ENCODE data around the gene LGI4.

LGI4 gene

DNA sequence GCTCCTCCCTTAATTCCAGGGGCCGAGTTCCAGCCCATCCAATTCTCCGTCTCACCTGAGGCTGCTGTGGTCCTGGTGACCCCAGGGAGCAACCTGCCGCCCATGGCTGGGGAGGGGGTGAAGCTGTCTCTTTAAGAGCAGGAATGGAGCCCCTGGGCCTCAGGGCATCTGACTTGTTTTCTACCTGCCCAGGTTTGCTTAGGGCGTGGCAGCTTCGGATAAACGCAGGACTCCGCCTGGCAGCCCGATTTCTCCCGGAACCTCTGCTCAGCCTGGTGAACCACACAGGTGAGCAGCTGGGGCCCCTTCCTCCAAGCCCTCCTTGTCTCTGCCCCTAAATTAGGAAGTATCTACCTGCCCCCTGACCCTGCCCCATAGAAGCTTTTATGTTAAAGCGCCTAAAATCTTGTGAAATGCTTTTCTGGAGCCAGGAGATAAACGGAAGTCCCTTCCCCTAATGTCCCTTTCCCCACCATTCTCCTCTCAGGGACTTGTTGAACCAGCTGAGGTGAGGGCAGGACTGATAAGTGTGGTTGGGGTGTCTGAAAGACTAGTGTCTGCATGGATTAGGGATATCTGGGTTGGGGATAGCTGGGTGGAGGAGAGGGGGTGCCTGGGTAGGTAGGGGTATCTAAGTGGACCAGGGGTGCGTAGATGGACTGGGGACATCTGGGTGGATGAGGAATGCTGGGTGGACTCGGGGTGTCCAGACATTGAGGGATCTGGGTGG is 18.6 kb downstream of the LGI4 start:
- H3K9me3 Mint-ChIP-seq, result no peaks in the 10 kb centered on the region
- no peak overlapping the region for H3K4me3 Mint-ChIP-seq
- H3K27ac Mint-ChIP-seq, result no peak overlapping the region
- H3K27me3 Mint-ChIP-seq (ENCODE audit: low read depth), result peaks cover 2% of the 10 kb centered on the region
- no peaks in the 10 kb centered on the region for H3K36me3 Mint-ChIP-seq (ENCODE audit: low read depth)
- DNase-seq (ENCODE audit: low spot score), result no peak
- H3K4me1 Mint-ChIP-seq (ENCODE audit: low read depth), result peaks cover 4% of the 10 kb centered on the region

DNA sequence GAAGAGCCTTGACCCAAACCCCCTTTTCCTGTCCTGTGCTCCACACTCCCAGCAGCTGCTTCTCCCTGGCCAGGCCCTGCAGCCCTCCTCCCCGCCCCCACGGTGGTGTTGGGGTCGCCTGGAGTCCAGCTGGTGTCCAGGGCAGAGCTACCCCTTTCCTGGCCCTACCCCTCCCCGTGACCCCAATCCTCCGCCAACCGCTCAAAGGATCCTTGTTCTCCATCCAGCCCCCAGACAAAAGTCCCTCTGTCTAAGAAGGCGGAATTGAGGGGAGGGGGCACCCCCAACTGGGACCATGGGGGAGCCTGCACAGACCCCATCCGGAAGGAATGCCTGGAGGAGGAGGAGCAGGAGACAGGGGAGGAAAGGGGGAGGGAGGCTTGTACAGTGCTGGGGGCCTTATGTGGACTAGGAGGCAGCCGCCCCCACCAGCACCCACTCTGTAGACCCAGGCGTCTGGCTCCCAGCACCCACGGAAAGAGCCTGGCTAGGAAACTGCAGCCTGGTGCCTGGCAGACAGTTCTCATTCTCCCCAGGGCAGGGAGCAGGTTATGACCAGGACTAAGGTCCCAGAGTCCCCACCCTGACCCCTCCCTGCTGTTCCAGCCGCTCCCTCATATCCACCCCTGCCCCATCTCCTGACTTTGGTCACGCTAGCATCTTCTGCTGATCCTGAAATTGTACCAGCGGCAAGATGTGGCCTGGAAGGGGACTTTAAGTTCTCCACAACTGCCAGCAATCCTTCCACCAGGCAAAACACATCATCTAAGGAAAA is 19.5 kb downstream of the LGI4 start, which contains the start of gene FXYD3:
TSS of gene FXYD3 (plus strand) at position 647 of the 775 bp plus-strand sequence. CDS start 3,554 bp downstream, outside the sequence.
- no peak for DNase-seq (ENCODE audit: low spot score)
- no peak within 1 kb of the TSS for H3K4me3 Mint-ChIP-seq
- H3K27me3 Mint-ChIP-seq (ENCODE audit: low read depth), result peaks cover 2% of the 10 kb centered on the region
- H3K4me1 Mint-ChIP-seq (ENCODE audit: low read depth), result peaks cover 4% of the 10 kb centered on the region
- H3K27ac Mint-ChIP-seq, result no peak within 1 kb of the TSS
- H3K9me3 Mint-ChIP-seq, result no peaks in the 10 kb centered on the region
- no peaks in the 10 kb centered on the region for H3K36me3 Mint-ChIP-seq (ENCODE audit: low read depth)

DNA sequence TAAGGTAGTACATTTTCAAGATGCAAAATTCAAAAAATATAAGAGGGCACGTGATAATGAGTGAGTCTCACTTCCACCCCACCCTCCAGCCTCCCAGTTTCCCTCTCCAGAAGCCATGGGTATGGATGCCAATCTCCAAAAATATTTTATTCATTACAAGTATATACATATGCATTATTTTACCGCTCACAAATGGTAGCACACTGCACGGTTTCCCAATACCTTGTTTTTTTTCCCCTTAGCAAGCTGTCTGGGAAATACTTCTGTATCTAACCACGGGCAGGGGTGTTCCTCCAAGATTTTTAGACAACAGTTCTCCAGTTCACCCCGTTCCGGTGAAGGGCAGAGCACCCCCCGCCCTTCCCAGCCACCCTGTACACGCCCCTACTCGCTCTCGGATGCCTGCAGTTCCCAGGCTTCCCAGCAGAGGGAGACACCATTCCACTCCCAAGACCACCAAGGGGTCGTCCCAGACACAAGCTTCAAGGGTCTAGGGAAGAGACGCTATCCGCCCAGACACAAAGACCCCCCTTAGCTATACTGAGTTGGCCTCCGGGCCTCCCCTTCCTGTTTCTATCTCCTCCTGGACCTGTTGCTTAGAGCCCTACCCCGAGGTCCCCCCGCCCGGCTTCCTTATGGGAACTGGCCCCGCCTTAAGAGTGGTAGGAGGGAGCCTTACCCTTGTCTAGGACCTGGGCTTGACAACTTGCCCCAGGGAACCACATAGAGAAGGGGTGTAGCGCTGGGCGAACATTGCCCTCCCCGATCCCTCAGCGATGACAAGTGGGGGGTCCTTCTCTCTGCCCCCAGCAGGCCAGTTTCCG is 20.3 kb downstream of the LGI4 start:
- Mint-ChIP-seq H3K4me1 (ENCODE audit: low read depth) (peaks cover 4% of the 10 kb centered on the region), H3K27ac (no peak overlapping the region), H3K9me3 (no peaks in the 10 kb centered on the region), H3K36me3 (ENCODE audit: low read depth) (no peaks in the 10 kb centered on the region), H3K27me3 (ENCODE audit: low read depth) (peaks cover 4% of the 10 kb centered on the region), H3K4me3 (no peak overlapping the region)
- peak; percentile 39 for DNase-seq (ENCODE audit: low spot score)

DNA sequence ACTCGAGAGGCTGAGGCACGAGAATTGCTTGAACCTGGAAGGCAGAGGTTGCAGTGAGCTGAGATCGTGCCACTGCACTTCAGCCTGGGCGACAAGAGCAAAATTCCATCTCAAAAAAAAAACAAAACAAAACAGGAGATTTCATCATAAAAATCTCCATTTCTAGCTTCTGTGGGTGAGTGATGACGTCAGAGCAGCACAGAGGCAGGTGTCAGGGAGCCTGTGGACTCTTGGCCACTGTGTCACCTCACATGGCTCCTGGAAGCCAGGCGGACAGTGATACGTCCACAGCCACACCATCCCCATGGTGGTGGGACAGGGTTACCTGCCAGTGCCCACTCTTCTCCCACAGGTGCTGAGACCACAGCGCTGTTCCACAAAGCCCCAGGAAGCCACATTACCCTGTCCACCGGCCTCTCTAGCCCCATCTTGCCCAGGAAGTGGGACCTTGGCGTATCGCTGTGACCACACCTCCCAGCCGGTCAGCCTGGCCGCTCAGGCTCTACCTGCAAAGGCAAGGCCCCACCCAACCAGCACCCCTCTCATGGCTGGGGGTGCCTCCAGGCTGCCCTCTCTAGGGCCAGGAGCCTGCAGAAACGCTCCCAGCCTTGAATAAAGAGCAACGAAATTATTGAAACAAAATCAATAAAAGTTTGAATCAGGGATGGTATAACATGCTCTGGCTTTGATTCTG is 21.7 kb downstream of the LGI4 start:
- Mint-ChIP-seq H3K4me3 (no peak overlapping the region), H3K36me3 (ENCODE audit: low read depth) (no peaks in the 10 kb centered on the region), H3K9me3 (no peaks in the 10 kb centered on the region), H3K27me3 (ENCODE audit: low read depth) (peaks cover 4% of the 10 kb centered on the region), H3K27ac (no peak overlapping the region), H3K4me1 (ENCODE audit: low read depth) (peaks cover 4% of the 10 kb centered on the region)
- no peak for DNase-seq (ENCODE audit: low spot score)

DNA sequence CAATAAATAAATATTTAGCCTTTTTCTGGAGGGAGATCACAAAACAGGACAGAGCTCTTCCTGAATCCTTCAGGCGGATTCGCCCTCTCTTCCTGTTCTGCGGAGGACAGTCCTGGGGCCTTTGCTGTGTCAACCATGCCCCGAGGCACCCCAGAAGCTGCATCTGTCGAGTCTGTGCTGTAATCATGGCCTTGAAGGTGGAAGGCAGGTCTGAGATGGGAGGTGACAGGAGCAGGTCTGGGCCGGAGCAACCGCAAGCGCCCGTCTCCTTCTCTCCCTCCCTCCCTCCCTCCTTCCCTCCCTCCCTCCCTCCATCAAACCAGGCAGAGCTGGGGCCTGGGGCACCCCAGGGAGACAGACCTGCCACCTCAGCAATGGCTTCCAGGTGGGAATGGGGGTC is 23.9 kb downstream of the LGI4 start:
- H3K9me3 Mint-ChIP-seq, result no peaks in the 10 kb centered on the region
- H3K4me1 Mint-ChIP-seq (ENCODE audit: low read depth), result peaks cover 4% of the 10 kb centered on the region
- H3K27me3 Mint-ChIP-seq (ENCODE audit: low read depth), result peaks cover 4% of the 10 kb centered on the region
- no peak for DNase-seq (ENCODE audit: low spot score)
- no peak overlapping the region for H3K27ac Mint-ChIP-seq
- no peak overlapping the region for H3K4me3 Mint-ChIP-seq
- no peaks in the 10 kb centered on the region for H3K36me3 Mint-ChIP-seq (ENCODE audit: low read depth)

DNA sequence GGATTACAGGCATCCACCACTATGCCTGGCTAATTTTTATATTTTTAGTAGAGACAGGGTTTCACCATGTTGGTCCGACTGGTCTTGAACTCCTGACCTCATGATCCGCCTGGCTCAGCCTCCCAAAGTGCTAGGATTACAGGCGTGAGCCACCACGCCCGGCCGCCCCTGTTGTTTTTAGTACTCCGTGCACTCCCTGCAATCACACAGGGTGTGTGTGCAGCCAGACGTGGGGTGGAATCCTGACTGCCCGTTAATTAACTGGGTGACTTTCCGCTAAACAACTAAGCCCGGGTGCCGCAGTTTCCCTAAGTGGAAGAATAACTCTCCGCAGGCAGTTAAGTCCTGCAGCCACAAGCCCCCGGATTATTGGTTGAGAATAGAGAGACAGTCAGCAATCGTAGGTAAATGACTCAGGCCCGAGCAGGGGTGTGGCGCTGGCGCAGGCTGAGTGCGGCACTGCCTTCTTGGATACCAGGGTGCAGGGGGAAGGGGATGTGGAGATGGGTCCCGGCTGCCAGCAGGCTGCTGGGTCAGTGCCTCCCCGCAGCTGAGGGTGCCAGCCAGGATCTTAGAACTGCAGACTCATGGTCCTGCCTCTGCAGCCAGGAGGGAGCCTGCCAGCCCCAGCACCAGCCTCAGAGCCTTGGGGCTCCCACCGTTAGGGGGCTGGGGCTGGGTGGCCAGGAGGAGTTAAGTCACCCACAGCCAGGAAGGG is 25.3 kb downstream of the LGI4 start:
- no peak overlapping the region for H3K4me3 Mint-ChIP-seq
- DNase-seq (ENCODE audit: low spot score), result no peak
- H3K27ac Mint-ChIP-seq, result no peak overlapping the region

GRCh38 chr19:35108730-35109129 is 26.1 kb downstream of the LGI4 start:
- no peak for DNase-seq (ENCODE audit: low spot score)
- Mint-ChIP-seq H3K27ac (no peak overlapping the region), H3K4me3 (no peak overlapping the region), H3K27me3 (ENCODE audit: low read depth) (peaks cover 2% of the 10 kb centered on the region), H3K36me3 (ENCODE audit: low read depth) (no peaks in the 10 kb centered on the region), H3K4me1 (ENCODE audit: low read depth) (no peaks in the 10 kb centered on the region), H3K9me3 (no peaks in the 10 kb centered on the region)

More for the DNA sequence above, 25.3 kb downstream of the LGI4 start:
- no peaks in the 10 kb centered on the region for H3K9me3 Mint-ChIP-seq
- H3K4me1 Mint-ChIP-seq (ENCODE audit: low read depth), result peaks cover 2% of the 10 kb centered on the region
- H3K36me3 Mint-ChIP-seq (ENCODE audit: low read depth), result no peaks in the 10 kb centered on the region
- peaks cover 4% of the 10 kb centered on the region for H3K27me3 Mint-ChIP-seq (ENCODE audit: low read depth)

DNA sequence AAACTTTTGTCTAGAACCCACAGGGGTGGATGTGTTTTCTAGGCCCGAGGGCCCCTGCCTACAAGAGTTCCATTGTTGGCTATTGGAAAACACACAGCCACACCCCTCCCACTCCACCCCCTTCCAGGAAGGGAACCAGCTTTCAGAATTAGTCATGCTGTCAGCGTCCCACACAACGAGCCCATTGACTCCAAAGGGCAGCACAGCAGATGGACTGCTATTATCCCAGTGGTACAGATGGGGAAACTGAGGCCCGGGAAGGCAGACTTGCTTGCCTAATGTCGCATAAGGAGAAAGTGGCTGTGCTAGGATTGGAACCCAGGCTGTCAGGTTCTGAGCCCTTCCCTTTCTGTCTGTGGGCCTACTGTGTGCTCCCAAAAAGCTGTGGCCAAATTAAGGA is 27.3 kb downstream of the LGI4 start:
- H3K4me3 Mint-ChIP-seq, result no peak overlapping the region
- H3K4me1 Mint-ChIP-seq (ENCODE audit: low read depth), result no peaks in the 10 kb centered on the region
- H3K27ac Mint-ChIP-seq, result no peak overlapping the region
- no peaks in the 10 kb centered on the region for H3K36me3 Mint-ChIP-seq (ENCODE audit: low read depth)
- H3K9me3 Mint-ChIP-seq, result no peaks in the 10 kb centered on the region
- peak; percentile 23 for DNase-seq (ENCODE audit: low spot score)
- peaks cover 2% of the 10 kb centered on the region for H3K27me3 Mint-ChIP-seq (ENCODE audit: low read depth)

DNA sequence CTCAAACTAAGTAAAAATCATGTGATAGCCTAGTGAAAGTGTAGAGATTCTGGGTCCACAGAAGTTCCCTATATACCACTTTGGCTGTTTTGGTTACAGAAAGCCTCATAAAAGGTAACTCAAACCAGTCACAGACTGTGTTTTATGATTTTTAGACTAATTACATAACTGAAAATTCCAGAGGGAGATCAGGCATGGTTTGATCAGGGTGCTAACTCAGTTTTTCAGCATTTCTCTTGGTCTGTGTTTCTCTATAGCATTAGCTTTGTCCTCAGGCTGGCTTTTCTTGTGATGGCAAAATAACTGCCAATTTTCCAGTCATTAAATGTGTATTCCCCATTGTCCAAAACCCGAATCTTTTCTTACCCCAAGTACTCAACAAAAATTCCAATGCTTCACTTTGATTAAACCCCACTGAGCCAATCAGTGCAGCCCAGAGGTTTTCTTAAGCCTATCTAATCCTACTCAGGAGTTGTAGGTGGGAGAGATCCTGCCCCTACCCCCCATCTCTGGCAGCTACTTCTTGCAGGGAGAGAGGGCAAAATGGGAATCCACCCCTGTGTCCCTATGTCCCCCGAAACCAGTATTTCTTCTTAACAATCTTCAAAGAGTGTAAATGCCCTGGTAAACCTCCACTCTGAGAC is 27.8 kb downstream of the LGI4 start:
- H3K27me3 Mint-ChIP-seq (ENCODE audit: low read depth), result peaks cover 2% of the 10 kb centered on the region
- H3K27ac Mint-ChIP-seq, result no peak overlapping the region
- no peaks in the 10 kb centered on the region for H3K4me1 Mint-ChIP-seq (ENCODE audit: low read depth)
- H3K36me3 Mint-ChIP-seq (ENCODE audit: low read depth), result no peaks in the 10 kb centered on the region
- H3K4me3 Mint-ChIP-seq, result no peak overlapping the region
- H3K9me3 Mint-ChIP-seq, result no peaks in the 10 kb centered on the region
- DNase-seq (ENCODE audit: low spot score), result no peak

DNA sequence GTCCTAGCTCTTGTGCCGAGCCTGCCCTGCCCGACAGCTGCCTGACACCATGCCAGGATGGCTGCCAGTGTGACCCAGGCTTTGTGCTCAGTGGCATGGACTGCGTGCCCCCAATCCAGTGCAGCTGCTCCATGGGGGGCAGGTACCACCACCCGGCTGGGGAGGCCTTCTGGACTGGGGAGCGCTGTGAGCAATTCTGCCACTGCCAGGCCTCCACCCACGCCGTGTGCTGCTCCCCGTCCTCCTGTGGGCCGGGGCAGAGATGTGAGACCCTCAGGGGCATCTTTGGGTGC is 28.6 kb downstream of the LGI4 start:
- Mint-ChIP-seq H3K9me3 (no peaks in the 10 kb centered on the region), H3K4me1 (ENCODE audit: low read depth) (no peaks in the 10 kb centered on the region), H3K27me3 (ENCODE audit: low read depth) (peaks cover 2% of the 10 kb centered on the region), H3K27ac (no peak overlapping the region), H3K36me3 (ENCODE audit: low read depth) (no peaks in the 10 kb centered on the region), H3K4me3 (no peak overlapping the region)
- DNase-seq (ENCODE audit: low spot score), result no peak

GRCh38 chr19:35105411-35106290 is 29.2 kb downstream of the LGI4 start:
- H3K27me3 Mint-ChIP-seq (ENCODE audit: low read depth), result peaks cover 2% of the 10 kb centered on the region
- no peak overlapping the region for H3K27ac Mint-ChIP-seq
- no peaks in the 10 kb centered on the region for H3K4me1 Mint-ChIP-seq (ENCODE audit: low read depth)
- H3K36me3 Mint-ChIP-seq (ENCODE audit: low read depth), result no peaks in the 10 kb centered on the region
- no peaks in the 10 kb centered on the region for H3K9me3 Mint-ChIP-seq
- DNase-seq (ENCODE audit: low spot score), result no peak
- H3K4me3 Mint-ChIP-seq, result no peak overlapping the region

DNA sequence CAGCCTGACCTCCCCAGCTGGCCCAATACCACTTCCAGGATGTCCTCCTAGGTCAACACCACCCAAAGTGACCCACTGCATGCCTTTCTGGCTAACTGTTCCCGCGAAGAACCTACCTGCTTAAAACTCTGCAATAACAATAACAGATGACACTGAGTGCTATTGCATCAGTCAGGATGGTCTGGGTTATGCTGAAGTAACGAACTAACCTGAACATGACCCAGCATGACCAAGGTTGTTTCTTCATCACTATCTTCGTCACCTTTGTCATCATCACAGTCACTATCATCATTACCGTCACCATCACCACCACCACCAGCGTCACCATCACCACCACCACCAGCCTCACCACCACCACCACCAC is 29.8 kb downstream of the LGI4 start:
- no peak overlapping the region for H3K27ac Mint-ChIP-seq
- DNase-seq (ENCODE audit: low spot score), result no peak
- no peaks in the 10 kb centered on the region for H3K9me3 Mint-ChIP-seq
- H3K27me3 Mint-ChIP-seq (ENCODE audit: low read depth), result peaks cover 2% of the 10 kb centered on the region
- H3K4me3 Mint-ChIP-seq, result no peak overlapping the region
- H3K4me1 Mint-ChIP-seq (ENCODE audit: low read depth), result no peaks in the 10 kb centered on the region
- H3K36me3 Mint-ChIP-seq (ENCODE audit: low read depth), result no peaks in the 10 kb centered on the region

Measured in T-helper 2 cell treated with Interferon-gamma antibody and Interleukin-4, amounts not matched to agents 5 μg/mL and 100 μg/mL, for 36 hours (primary cell).